H9 (cell line): ENCODE measurements around the gene SFMBT2. TPM values are rescaled to one million over a fixed set of nuclear protein-coding genes. Genes with fewer than 3 reads are reported as not detected.

Experiments
- DNase-seq: peaks from one replicate; pipeline ENCODE4 v3.0.0-alpha.2; 2017
- H2AFZ ChIP-seq: one replicate; pipeline ENCODE4 v1.6.1; 2013; ENCODE audit warnings: mild to moderate bottlenecking, low read length, control low read depth, moderate library complexity
- H2AK5ac ChIP-seq: 2 replicates; pipeline ENCODE4 v1.6.1; 2013; ENCODE audit warnings: low read length, control low read depth, mixed read lengths; ENCODE audit not compliant: insufficient read length
- H2BK120ac ChIP-seq: one replicate; pipeline ENCODE4 v1.6.1; 2013; ENCODE audit warnings: low read depth, mild to moderate bottlenecking, low read length, control low read depth, inconsistent platforms; ENCODE audit not compliant: poor library complexity, severe bottlenecking
- H2BK12ac ChIP-seq: 2 replicates; pipeline ENCODE4 v1.6.1; 2013; ENCODE audit warnings: low read length, control low read depth, mixed read lengths, low read depth; ENCODE audit not compliant: insufficient read length
- H2BK15ac ChIP-seq: 2 replicates; pipeline ENCODE4 v1.6.1; 2013; ENCODE audit warnings: low read depth, low read length, control low read depth
- H2BK20ac ChIP-seq: one replicate; pipeline ENCODE4 v1.6.1; 2013; ENCODE audit warnings: low read depth, mild to moderate bottlenecking, low read length, control low read depth, inconsistent platforms; ENCODE audit not compliant: poor library complexity, severe bottlenecking
- H2BK5ac ChIP-seq: 2 replicates; pipeline ENCODE4 v1.6.1; 2013; ENCODE audit warnings: low read length, control low read depth, mixed read lengths; ENCODE audit not compliant: insufficient read length
- H3K14ac ChIP-seq: 2 replicates; pipeline ENCODE4 v1.6.1; 2013; ENCODE audit warnings: low read length, control low read depth; ENCODE audit not compliant: insufficient read depth
- H3K18ac ChIP-seq: 2 replicates; pipeline ENCODE4 v1.6.1; 2013; ENCODE audit warnings: low read depth, mild to moderate bottlenecking, mixed read lengths, low read length, control low read depth; ENCODE audit not compliant: insufficient read length
- H3K23ac ChIP-seq: 2 replicates; pipeline ENCODE4 v1.6.1; 2013; ENCODE audit warnings: low read length, control low read depth, mixed read lengths, low read depth; ENCODE audit not compliant: insufficient read length
- H3K23me2 ChIP-seq: 2 replicates; pipeline ENCODE4 v1.6.1; 2013; ENCODE audit warnings: low read depth, mild to moderate bottlenecking, mixed read lengths, low read length, control low read depth; ENCODE audit not compliant: insufficient read length, poor library complexity, severe bottlenecking
- H3K27ac ChIP-seq: 2 replicates; pipeline ENCODE4 v1.5.1; 2013; ENCODE audit warnings: low read length, control low read depth, mixed read lengths, low read depth; ENCODE audit not compliant: insufficient read length
- H3K27me3 ChIP-seq: 2 replicates; pipeline ENCODE4 v1.6.1; 2013; ENCODE audit warnings: low read length, control low read depth, inconsistent platforms; ENCODE audit not compliant: insufficient read depth
- H3K4ac ChIP-seq: 2 replicates; pipeline ENCODE4 v1.6.1; 2013; ENCODE audit warnings: low read depth, mild to moderate bottlenecking, control low read depth, inconsistent platforms, low read length, moderate library complexity
- H3K4me1 ChIP-seq: 2 replicates; pipeline ENCODE4 v1.6.1; 2013; ENCODE audit warnings: low read length, control low read depth, inconsistent platforms; ENCODE audit not compliant: insufficient read depth
- H3K4me2 ChIP-seq: 2 replicates; pipeline ENCODE4 v1.6.1; 2013; ENCODE audit warnings: low read length, control low read depth, mixed read lengths; ENCODE audit not compliant: insufficient read length, insufficient read depth
- H3K56ac ChIP-seq: 2 replicates; pipeline ENCODE4 v1.6.1; 2013; ENCODE audit warnings: low read depth, mild to moderate bottlenecking, mixed read lengths, low read length, control low read depth; ENCODE audit not compliant: insufficient read length
- H3K79me1 ChIP-seq: 2 replicates; pipeline ENCODE4 v1.6.1; 2013; ENCODE audit warnings: low read depth, mild to moderate bottlenecking, moderate library complexity, low read length, control low read depth, inconsistent platforms; ENCODE audit not compliant: insufficient read depth, poor library complexity, severe bottlenecking
- H3K79me2 ChIP-seq: 2 replicates; pipeline ENCODE4 v1.6.1; 2013; ENCODE audit warnings: low read length, control low read depth, inconsistent platforms; ENCODE audit not compliant: insufficient read depth
- H3K9ac ChIP-seq: 2 replicates; pipeline ENCODE4 v1.6.1; 2013; ENCODE audit warnings: low read length, control low read depth, mixed read lengths; ENCODE audit not compliant: insufficient read length; ENCODE audit errors: extremely low read depth
- H3K9me3 ChIP-seq: one replicate; pipeline ENCODE4 v1.6.1; 2013; ENCODE audit warnings: low read depth, low read length, inconsistent platforms; ENCODE audit not compliant: control insufficient read depth
- H3T11ph ChIP-seq: one replicate; pipeline ENCODE4 v1.6.1; 2013; ENCODE audit warnings: mild to moderate bottlenecking, low read length, control low read depth, inconsistent platforms
- H4K20me1 ChIP-seq: one replicate; pipeline ENCODE4 v1.6.1; 2013; ENCODE audit not compliant: control insufficient read depth, insufficient read length, insufficient read depth
- H4K5ac ChIP-seq: 2 replicates; pipeline ENCODE4 v1.6.1; 2013; ENCODE audit warnings: low read depth, mild to moderate bottlenecking, mixed read lengths, low read length, control low read depth; ENCODE audit not compliant: insufficient read length
- H4K8ac ChIP-seq: replicated peaks from 2 replicates; pipeline ENCODE4 v1.6.1; 2013; ENCODE audit warnings: low read length, control low read depth, mixed read lengths, low read depth; ENCODE audit not compliant: insufficient read length
- H4K91ac ChIP-seq: 2 replicates; pipeline ENCODE4 v1.6.1; 2013; ENCODE audit warnings: low read depth, mild to moderate bottlenecking, moderate library complexity, mixed read lengths, low read length, control low read depth; ENCODE audit not compliant: insufficient read length
- H3K27ac Mint-ChIP-seq, 3 experiments: 2 replicates in 2 of 3; 3 replicates in 1 of 3; pipeline ENCODE4 v1.8.0; 2020 to 2021; ENCODE audit warnings: mixed read lengths in 3 of 3, mild to moderate bottlenecking in 1 of 3, moderate library complexity in 1 of 3
- H3K27me3 Mint-ChIP-seq: 2 replicates; pipeline ENCODE4 v1.8.0; 2021; ENCODE audit warnings: low read depth, mild to moderate bottlenecking, moderate library complexity, mixed read lengths
- H3K36me3 Mint-ChIP-seq, 3 experiments: 2 replicates in 2 of 3; 3 replicates in 1 of 3; pipeline ENCODE4 v1.8.0; 2020 to 2021; ENCODE audit warnings: low read depth in 3 of 3, mixed read lengths in 3 of 3; ENCODE audit not compliant: insufficient read depth in 1 of 3
- H3K4me1 Mint-ChIP-seq, 2 experiments: 2 replicates each; pipeline ENCODE4 v1.8.0; 2020; ENCODE audit warnings: mixed read lengths in 2 of 2
- H3K4me3 Mint-ChIP-seq, 2 experiments: 2 replicates in 1 of 2; 3 replicates in 1 of 2; pipeline ENCODE4 v1.8.0; 2020 to 2021; ENCODE audit warnings: mild to moderate bottlenecking in 2 of 2, mixed read lengths in 2 of 2, moderate library complexity in 1 of 2
- H3K9me3 Mint-ChIP-seq, 2 experiments: 2 replicates in 1 of 2; 3 replicates in 1 of 2; pipeline ENCODE4 v1.8.0; 2020; ENCODE audit warnings: mild to moderate bottlenecking in 2 of 2, mixed read lengths in 2 of 2, moderate library complexity in 1 of 2
- WGBS: extraction: QIAGEN DNeasy Blood & Tissue Kit; methylation state at CpG from one replicate; pipeline ENCODE4 v1.1.7; 2013; ENCODE audit warnings: missing lambda C conversion rate, low lambda C conversion rate, mixed read lengths; ENCODE audit not compliant: insufficient read length; ENCODE audit errors: extremely low coverage; 5-methylcytosine and 5-hydroxymethylcytosine counted together
- total RNA-seq: library from RNA; stranded (reverse); gene quantifications from 2 replicates; pipeline ENCODE4 v1.2.1, GENCODE V29; 2021
- TF ChIP-seq, protein P1 (sequence below): fragments of 200-600 bp; sonication (generic); conservative IDR thresholded peaks from 3 replicates; pipeline ENCODE4 v1.8.0; 2021; ENCODE audit warnings: antibody characterized with exemption, mild to moderate bottlenecking

SFMBT2 gene
- total RNA-seq, 1 experiment from 2014 or later: 5.3 TPM

DNA sequence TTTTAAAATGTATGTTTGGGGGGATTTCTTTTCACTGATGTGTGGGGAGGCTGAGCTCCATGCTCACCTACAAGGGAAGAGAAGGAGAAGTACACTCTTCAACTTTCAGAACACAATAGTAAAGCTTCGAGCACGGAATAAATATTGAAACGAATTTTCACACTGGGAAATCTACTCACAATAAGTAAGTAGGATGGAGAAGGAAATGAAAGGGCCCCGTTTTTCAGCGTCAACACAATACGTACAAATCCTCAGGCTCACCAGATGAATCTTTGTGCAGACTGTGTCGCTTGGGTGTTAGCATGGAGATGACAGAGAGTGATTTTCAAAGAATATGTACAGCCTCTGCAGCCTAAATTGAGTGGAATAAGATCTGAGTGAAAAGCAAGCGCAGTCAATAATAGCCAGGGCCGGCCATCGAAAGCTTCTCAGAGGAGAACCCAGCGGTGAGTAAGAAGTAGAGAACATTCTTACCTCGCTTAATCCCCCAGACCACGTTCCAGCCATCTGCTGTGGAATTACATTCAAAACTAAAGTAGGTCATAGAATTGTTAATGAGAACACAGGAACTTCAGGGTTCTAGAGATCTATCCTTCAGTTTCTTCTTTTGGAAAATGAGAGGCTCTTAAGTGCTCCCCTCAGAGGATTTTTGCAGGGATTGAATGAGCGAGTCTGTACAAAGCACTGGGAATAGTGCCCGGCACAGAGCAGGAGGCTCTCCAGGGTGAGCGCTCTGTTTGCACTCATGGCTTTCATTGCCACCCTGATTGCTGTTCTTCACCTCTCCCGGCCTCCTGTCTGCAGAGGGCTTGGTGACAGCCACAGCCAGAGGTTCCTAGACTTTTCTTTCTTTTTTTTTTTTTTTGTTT lies 292.8 kb downstream of the SFMBT2 start:
- Histone ChIP-seq H2BK5ac (no peak overlapping the region), H3K79me2 (no peaks in the 10 kb centered on the region), H3K23me2 (no peaks in the 10 kb centered on the region), H2BK20ac (no peak overlapping the region), H3K18ac (no peak overlapping the region), H3K56ac (no peak overlapping the region), H2AK5ac (no peak overlapping the region), H3K14ac (no peak overlapping the region), H3K27me3 (no peaks in the 10 kb centered on the region), H2BK120ac (no peak overlapping the region), H4K5ac (no peak overlapping the region), H3K27ac (no peak overlapping the region), H2BK15ac (no peak overlapping the region), H4K8ac (no peak overlapping the region), H2BK12ac (no peak overlapping the region), H3K4ac (no peak overlapping the region), H3K9me3 (no peaks in the 10 kb centered on the region), H3K23ac (no peak overlapping the region), H4K91ac (no peak overlapping the region), H3K9ac (no peak overlapping the region), H3K79me1 (no peaks in the 10 kb centered on the region), H3K4me1 (no peaks in the 10 kb centered on the region), H4K20me1 (no peaks in the 10 kb centered on the region), H3K4me2 (no peak overlapping the region), H3T11ph (no peak overlapping the region), H2AFZ (no peak overlapping the region)
- Mint-ChIP-seq H3K4me3 (no peak overlapping the region), H3K27ac (no peak overlapping the region; a peak in 1 of 7 replicates), H3K4me1 (peaks cover 0 to 6% of the 10 kb centered on the region in 2 experiments; a peak in 2 of 4 replicates), H3K36me3 (no peaks in the 10 kb centered on the region), H3K27me3 (no peaks in the 10 kb centered on the region; the same call in 1 of the 2 replicates), H3K9me3 (no peaks in the 10 kb centered on the region)
- WGBS: no CpG with 5 or more reads among the region's 17 CpGs
- no peak for DNase-seq
- TF ChIP-seq, protein P1, sequence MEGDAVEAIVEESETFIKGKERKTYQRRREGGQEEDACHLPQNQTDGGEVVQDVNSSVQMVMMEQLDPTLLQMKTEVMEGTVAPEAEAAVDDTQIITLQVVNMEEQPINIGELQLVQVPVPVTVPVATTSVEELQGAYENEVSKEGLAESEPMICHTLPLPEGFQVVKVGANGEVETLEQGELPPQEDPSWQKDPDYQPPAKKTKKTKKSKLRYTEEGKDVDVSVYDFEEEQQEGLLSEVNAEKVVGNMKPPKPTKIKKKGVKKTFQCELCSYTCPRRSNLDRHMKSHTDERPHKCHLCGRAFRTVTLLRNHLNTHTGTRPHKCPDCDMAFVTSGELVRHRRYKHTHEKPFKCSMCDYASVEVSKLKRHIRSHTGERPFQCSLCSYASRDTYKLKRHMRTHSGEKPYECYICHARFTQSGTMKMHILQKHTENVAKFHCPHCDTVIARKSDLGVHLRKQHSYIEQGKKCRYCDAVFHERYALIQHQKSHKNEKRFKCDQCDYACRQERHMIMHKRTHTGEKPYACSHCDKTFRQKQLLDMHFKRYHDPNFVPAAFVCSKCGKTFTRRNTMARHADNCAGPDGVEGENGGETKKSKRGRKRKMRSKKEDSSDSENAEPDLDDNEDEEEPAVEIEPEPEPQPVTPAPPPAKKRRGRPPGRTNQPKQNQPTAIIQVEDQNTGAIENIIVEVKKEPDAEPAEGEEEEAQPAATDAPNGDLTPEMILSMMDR: no peak
